MCF 10A (cell line): ENCODE measurements around the gene ABHD1. TPM values are rescaled to one million over a fixed set of nuclear protein-coding genes. Genes with fewer than 3 reads are reported as not detected.

Experiments used
- BruUV-seq: library from RNA; stranded (reverse); fragments of 400-500 nt; replicated peaks from 2 replicates; lab custom pipeline; 2021; lab: Mats Ljungman, UMichigan
- CTCF ChIA-PET: fragments of 300-600 bp; sonication (Branson Sonifier 250); formaldehyde crosslinking; extraction: SDS; loops from one replicate; lab custom pipeline; 2021; ENCODE audit warnings: antibody characterized with exemption, inconsistent platforms; lab: Yijun Ruan, JAX
- POLR2A ChIA-PET: fragments of 300-600, 350-650 bp; sonication (Branson Sonifier 250); formaldehyde crosslinking; extraction: SDS; loops from one replicate; lab custom pipeline; 2020; ENCODE audit warnings: antibody characterized with exemption, inconsistent platforms; lab: Yijun Ruan, JAX
- DNase-seq: peaks from one replicate; pipeline ENCODE4 v3.0.0-alpha.2; 2018; ENCODE audit not compliant: unreplicated experiment
- H3K27ac Mint-ChIP-seq: one replicate; pipeline ENCODE4 v1.8.0; 2022; ENCODE audit warnings: mild to moderate bottlenecking, low read depth, mixed read lengths; ENCODE audit not compliant: unreplicated experiment
- H3K27me3 Mint-ChIP-seq: one replicate; pipeline ENCODE4 v1.8.0; 2022; ENCODE audit warnings: mixed read lengths; ENCODE audit not compliant: insufficient read depth, unreplicated experiment
- H3K36me3 Mint-ChIP-seq: one replicate; pipeline ENCODE4 v1.8.0; 2022; ENCODE audit warnings: mild to moderate bottlenecking, moderate library complexity, mixed read lengths; ENCODE audit not compliant: insufficient read depth, unreplicated experiment
- H3K4me1 Mint-ChIP-seq: one replicate; pipeline ENCODE4 v1.8.0; 2022; ENCODE audit warnings: mixed read lengths; ENCODE audit not compliant: insufficient read depth, unreplicated experiment
- H3K4me3 Mint-ChIP-seq: one replicate; pipeline ENCODE4 v1.8.0; 2022; ENCODE audit warnings: mild to moderate bottlenecking, moderate library complexity, mixed read lengths; ENCODE audit not compliant: unreplicated experiment
- H3K9me3 Mint-ChIP-seq: one replicate; pipeline ENCODE4 v1.8.0; 2022; ENCODE audit warnings: mixed read lengths; ENCODE audit not compliant: unreplicated experiment
- intact Hi-C: fragments of 100-400 bp; cut with micrococcal nuclease; formaldehyde crosslinking; loops from 2 replicates; pipeline ENCODE4 v1.14.1; 2022
- total RNA-seq: library from RNA; stranded (reverse); gene quantifications from 2 replicates; pipeline ENCODE4 v1.2.3, GENCODE V29; 2022
- TF ChIP-seq, protein P1 (sequence below): fragments of 200-600 bp; IDR thresholded peaks from one replicate; pipeline ENCODE4 v1.8.0; 2022; ENCODE audit warnings: antibody characterized with exemption, mild to moderate bottlenecking; ENCODE audit not compliant: unreplicated experiment

Gene ABHD1
- total RNA-seq, 1 experiment from 2014 or later = not detected

DNA sequence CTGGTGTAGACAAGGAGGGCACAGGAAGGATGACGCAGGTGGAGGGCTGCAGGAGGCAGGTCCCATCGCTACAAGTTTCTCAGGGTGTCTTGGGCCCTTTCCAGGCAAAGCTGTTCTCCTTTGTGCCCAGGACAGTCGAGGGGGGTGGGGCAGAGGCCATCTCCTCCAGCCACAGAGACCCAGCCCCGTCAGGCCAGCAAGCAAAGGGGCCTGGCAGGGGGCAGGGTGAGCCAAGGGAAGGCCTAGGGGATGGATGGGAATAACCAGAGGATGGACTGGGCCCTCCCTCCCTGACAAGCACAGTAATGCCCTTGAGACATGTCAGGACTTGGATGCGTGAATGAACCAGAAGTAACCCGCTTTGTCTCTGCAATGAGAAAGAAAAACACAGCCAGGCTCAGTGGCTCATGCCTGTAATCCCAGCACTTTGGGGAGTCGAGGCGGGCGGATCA, 31.5 kb downstream of the ABHD1 start:
- Mint-ChIP-seq H3K9me3 (no peaks in the 10 kb centered on the region), H3K4me3 (no peak overlapping the region), H3K36me3 (no peaks in the 10 kb centered on the region), H3K27me3 (no peaks in the 10 kb centered on the region), H3K27ac (no peak overlapping the region), H3K4me1 (no peaks in the 10 kb centered on the region)
- no TSS peak for BruUV-seq
- POLR2A ChIA-PET = no interaction called here
- intact Hi-C loops = no loop called here
- DNase-seq = peak; percentile 25
- CTCF ChIA-PET = interaction anchor here (0.5 to 1.5 kb wide), 3 partner anchors 15 to 36 kb away, joined by 3 to 4 read pairs (median 3); no protein-coding TSS in a partner anchor
- TF ChIP-seq, protein P1, sequence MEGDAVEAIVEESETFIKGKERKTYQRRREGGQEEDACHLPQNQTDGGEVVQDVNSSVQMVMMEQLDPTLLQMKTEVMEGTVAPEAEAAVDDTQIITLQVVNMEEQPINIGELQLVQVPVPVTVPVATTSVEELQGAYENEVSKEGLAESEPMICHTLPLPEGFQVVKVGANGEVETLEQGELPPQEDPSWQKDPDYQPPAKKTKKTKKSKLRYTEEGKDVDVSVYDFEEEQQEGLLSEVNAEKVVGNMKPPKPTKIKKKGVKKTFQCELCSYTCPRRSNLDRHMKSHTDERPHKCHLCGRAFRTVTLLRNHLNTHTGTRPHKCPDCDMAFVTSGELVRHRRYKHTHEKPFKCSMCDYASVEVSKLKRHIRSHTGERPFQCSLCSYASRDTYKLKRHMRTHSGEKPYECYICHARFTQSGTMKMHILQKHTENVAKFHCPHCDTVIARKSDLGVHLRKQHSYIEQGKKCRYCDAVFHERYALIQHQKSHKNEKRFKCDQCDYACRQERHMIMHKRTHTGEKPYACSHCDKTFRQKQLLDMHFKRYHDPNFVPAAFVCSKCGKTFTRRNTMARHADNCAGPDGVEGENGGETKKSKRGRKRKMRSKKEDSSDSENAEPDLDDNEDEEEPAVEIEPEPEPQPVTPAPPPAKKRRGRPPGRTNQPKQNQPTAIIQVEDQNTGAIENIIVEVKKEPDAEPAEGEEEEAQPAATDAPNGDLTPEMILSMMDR = no peak

DNA sequence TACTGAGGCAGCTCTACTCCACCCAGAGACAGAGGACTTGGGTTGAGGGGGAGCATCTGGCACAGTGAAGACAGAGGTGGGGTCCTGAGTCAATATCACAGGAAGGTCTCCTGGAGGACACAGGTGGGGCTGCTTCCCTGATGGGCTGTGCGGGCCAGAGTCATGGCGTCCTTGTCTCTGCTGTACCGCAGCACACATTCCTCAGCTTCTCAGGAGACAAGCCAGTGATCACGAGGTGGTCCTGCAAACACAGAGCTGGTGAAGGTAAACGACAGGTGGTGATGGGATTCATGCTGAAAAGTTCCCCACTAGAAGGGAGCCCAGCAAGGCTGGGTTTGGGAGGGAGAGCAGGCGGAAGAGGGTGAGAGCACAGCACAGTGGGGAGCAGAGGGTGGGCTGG, 34.9 kb downstream of the ABHD1 start:
- intact Hi-C loops = no loop called here
- CTCF ChIA-PET = interaction anchor here (0.6 to 3.2 kb wide), 3 partner anchors 12 to 1601 kb away, joined by 3 to 14 read pairs (median 4); no protein-coding TSS in a partner anchor
- no peak overlapping the region for H3K4me3 Mint-ChIP-seq
- no peaks in the 10 kb centered on the region for H3K36me3 Mint-ChIP-seq
- TF ChIP-seq, protein P1 = no peak
- no peaks in the 10 kb centered on the region for H3K4me1 Mint-ChIP-seq
- no peak for DNase-seq
- no TSS peak for BruUV-seq
- H3K27me3 Mint-ChIP-seq = no peaks in the 10 kb centered on the region
- POLR2A ChIA-PET = interaction anchor here (0.6 kb wide), 1 partner anchor 24 kb away, joined by 4 read pairs; the partner anchor contains the start of gene PREB
- no peaks in the 10 kb centered on the region for H3K9me3 Mint-ChIP-seq
- no peak overlapping the region for H3K27ac Mint-ChIP-seq

DNA sequence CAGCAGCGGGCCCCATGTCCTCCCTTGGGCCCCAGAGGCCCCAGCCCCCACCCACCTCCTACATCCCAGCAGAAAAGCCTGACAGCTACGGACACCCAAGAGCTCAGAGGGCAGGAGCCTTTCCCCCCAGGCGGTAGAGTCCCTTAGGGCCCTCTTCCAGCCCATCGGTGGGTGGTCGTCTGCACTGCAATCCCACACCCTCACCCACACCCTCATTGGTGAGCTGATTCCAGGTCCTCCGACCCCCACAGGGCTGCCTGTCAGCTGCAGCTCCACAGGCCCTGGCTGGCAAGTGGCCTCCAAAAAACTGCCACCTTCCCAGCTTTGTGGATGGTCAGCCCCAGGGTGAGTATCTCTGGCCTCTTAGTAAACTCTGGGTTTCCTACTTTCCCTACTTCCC, 35.7 kb downstream of the ABHD1 start:
- ChIA-PET CTCF (interaction anchor here (3.2 kb wide), 1 partner anchor 11 kb away, joined by 14 read pairs; no protein-coding TSS in a partner anchor), POLR2A (no interaction called here)
- Mint-ChIP-seq H3K27me3 (no peaks in the 10 kb centered on the region), H3K9me3 (no peaks in the 10 kb centered on the region), H3K27ac (no peak overlapping the region), H3K36me3 (no peaks in the 10 kb centered on the region), H3K4me3 (no peak overlapping the region), H3K4me1 (no peaks in the 10 kb centered on the region)
- DNase-seq = no peak
- TF ChIP-seq, protein P1 = no peak
- BruUV-seq = no TSS peak
- intact Hi-C loops = no loop called here

DNA sequence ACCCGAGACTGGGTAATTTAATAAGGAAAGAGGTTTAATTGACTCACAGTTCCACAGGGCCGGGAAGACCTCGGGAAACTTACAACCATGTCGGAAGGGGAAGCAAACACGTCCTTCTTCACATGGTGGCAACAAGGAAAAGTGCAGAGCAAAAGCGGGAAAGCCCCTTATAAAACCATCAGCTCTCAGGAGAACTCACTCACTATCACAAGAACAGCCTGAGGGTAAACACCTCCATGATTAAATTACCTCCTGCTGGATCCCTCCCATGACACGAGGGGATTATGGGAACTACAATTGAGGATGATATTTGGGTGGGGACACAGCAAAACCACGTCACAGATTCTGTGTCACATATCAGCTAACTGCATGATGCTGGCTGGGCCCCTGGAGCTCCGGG, 36.6 kb downstream of the ABHD1 start:
- no peak overlapping the region for H3K4me3 Mint-ChIP-seq
- H3K4me1 Mint-ChIP-seq = peaks cover 2% of the 10 kb centered on the region
- ChIA-PET POLR2A (no interaction called here), CTCF (interaction anchor here (3.2 kb wide), 1 partner anchor 10 kb away, joined by 14 read pairs; no protein-coding TSS in a partner anchor)
- H3K27me3 Mint-ChIP-seq = no peaks in the 10 kb centered on the region
- no TSS peak for BruUV-seq
- no peaks in the 10 kb centered on the region for H3K9me3 Mint-ChIP-seq
- TF ChIP-seq, protein P1 = no peak
- no peaks in the 10 kb centered on the region for H3K36me3 Mint-ChIP-seq
- H3K27ac Mint-ChIP-seq = no peak overlapping the region
- intact Hi-C loops = no loop called here
- no peak for DNase-seq
